GM18507 (cell line): ENCODE measurements around the gene VWDE.
"Not testable (repeated sequence)": the region's sequence is repeated elsewhere in the genome, so short reads cannot be mapped to it uniquely, and the experiment has no call there.

ENCODE experiments used
- DNase-seq: peaks from one replicate; pipeline ENCODE4 v3.0.0; 2011; ENCODE audit warnings: low read depth; ENCODE audit not compliant: insufficient read length; ENCODE audit errors: extremely low spot score
- FAIRE-seq: peaks from 2 replicates; lab custom pipeline; 2011; peaks lifted over from hg19 to GRCh38; lab: Jason Lieb, UNC

The VWDE gene

GRCh38 chr7:12403287-12404181 lies at the start of gene VWDE:
VWDE (minus strand) TSS chr7:12403865; CDS start chr7:12403716, 149 bp downstream.
- FAIRE-seq = no peak
- no peak for DNase-seq

GRCh38 chr7:12453136-12453535 lies 49.5 kb upstream of the VWDE start:
- not testable (repeated sequence) for FAIRE-seq, DNase-seq

GRCh38 chr7:12450615-12451014 lies 47.0 kb upstream of the VWDE start:
- DNase-seq (no peak), FAIRE-seq (no peak)

DNA sequence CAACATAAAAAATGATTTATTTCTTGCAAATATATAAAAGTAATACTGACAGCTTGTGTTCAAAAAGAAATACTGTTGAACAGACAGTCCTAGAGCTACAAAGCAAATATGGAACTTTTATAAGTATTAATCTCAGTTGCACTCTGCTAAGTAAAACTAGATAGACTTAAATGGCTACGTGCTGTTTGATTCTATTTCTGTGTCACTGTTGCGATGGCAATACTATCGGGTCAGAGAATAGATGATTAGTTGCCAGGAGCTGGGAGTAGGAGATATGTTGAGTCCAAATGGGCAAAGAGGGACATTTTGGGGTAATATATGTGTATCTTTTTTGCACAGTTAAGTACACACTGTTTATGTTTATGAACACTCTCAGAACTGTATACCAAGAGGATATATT lies 41.1 kb upstream of the VWDE start:
- DNase-seq (no peak), FAIRE-seq (no peak)

DNA sequence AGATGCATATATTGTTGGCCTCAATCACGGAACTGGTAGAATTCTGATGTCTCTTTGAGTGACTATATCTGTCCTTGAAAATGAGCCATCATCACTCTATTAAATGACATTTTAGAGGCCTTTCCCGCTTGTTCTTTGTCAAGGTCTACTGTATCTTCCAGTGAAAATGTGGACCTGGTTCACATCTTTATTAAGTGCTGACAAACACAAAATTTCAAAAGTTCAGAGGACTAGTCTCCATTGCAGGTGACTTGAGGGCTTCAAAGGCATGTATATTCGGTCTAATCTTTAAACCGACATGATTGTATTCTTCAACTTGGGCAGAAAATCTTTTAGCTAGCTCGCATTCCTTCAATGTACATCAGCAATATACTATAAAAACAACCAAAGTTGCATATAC lies 36.6 kb upstream of the VWDE start:
- DNase-seq (no peak), FAIRE-seq (no peak)

DNA sequence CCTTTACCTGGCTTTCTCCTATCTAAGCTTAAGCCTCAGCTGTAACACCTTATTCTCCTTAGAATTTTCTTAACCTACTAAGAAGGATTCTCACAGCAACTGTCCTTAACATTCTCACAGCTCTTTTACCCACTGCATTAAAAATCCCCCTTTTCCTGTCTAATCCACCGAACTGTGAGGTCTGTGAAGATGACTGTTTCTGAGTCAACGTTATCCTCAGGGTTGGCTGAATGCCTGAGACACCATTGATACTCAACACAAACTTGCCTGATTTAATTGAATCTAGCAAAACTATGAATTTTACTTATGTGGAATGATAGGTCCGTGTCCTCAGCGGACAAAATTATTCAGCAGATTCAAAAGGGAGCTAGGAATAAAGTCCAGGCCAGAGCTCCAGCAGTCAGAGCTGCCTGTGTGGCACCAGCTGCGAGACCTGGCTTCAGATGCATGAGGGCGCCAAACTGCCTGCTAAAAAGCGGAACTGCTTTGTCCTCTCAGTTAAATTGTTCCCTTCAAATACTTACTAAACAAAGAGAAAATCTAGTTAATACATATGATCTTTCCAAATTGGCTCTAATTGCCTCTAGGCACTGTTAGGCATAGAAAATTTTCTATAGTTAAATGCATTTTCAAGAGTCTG lies 33.4 kb upstream of the VWDE start:
- FAIRE-seq (no peak), DNase-seq (no peak)

GRCh38 chr7:12436126-12436525 lies 32.5 kb upstream of the VWDE start:
- no peak for FAIRE-seq
- DNase-seq = no peak

DNA sequence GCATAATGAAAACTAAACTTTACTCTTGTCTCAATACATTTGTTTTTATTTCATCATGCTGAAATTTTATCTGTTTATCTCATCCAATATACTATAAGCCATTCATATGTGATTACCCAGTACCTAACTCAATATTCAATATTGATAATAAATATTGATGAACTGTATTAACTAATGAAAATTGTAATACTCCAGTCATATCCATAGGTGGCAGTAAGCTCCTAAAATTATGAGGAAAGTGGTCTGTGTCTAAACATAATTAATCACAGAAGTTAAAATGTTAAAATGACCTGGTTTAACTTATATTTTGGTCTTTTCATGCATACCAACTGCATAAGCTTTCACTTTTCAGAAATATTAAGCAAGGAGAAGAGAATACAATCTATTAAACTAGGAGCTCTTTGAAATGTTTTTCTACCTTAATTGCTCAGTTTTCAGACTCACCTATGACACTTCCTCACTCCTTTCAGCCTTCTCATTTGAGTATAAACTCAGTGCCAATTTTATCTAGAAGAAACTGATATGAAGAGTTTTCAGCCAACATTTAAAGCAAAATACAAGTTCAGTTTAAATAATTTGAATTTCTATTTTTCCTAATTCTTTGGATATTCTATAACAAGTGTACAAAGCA lies 30.5 kb upstream of the VWDE start:
- DNase-seq = no peak
- FAIRE-seq = no peak

GRCh38 chr7:12431886-12432556 lies 28.4 kb upstream of the VWDE start:
- FAIRE-seq = no peak

DNA sequence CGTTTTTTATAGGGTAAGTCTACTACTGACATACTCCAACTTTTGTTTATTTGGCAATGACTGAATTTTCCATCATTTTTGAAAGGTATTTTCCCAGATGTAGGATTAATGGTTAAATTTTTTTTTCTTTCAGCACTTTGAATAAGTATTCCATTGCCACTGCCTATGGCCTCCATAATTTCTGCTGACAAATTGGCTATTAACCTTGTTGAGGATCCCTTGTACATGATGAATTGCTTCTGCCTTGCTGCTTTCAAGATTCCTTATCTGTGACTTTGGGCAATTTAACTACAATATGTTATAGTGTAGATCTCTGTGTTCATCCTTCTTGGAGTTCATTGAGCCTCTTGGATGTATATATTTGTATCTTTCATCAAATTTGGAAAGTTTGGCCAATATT lies 21.6 kb upstream of the VWDE start:
- no peak for FAIRE-seq
- DNase-seq = no peak

More at GRCh38 chr7:12431886-12432556, 28.4 kb upstream of the VWDE start:
- DNase-seq = no peak

DNA sequence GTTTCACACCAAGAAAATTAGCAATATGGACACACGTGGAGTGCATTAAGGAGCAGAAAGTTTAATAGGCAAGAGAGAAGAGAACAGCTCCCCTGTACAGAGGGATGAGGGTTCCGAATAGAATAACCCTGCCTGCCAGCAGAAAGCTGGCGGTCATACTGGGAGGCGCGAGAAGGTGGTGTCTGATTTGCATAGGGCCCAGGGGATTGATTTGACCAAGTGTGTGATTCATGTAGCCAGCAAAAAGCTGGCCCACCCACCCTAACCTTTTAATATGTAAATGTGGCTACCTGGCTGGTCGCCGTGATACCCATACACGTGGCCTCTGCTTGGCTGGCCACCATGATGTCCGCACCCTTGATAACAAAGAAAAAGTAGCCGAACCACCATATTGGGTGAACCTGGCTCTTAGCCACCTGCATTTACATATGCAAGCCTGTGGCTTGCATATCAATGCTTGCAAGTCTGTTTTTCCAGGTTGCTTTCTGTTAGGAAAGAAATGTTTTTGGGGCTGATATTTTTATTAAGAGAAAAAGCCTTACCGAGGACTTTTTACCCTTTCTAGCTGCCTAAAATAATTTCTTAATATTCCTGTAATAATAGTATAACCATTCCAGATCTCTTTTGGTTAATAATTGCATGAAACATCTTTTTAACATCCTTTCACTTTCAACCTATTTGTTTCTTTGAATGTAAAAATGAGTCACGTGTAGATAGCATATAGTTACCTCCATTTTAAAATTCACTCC lies 20.5 kb upstream of the VWDE start:
- FAIRE-seq = no peak
- no peak for DNase-seq

- no peak for DNase-seq
- FAIRE-seq = no peak
Observed at GRCh38 chr7:12423355-12423996, 19.8 kb upstream of the VWDE start.

DNA sequence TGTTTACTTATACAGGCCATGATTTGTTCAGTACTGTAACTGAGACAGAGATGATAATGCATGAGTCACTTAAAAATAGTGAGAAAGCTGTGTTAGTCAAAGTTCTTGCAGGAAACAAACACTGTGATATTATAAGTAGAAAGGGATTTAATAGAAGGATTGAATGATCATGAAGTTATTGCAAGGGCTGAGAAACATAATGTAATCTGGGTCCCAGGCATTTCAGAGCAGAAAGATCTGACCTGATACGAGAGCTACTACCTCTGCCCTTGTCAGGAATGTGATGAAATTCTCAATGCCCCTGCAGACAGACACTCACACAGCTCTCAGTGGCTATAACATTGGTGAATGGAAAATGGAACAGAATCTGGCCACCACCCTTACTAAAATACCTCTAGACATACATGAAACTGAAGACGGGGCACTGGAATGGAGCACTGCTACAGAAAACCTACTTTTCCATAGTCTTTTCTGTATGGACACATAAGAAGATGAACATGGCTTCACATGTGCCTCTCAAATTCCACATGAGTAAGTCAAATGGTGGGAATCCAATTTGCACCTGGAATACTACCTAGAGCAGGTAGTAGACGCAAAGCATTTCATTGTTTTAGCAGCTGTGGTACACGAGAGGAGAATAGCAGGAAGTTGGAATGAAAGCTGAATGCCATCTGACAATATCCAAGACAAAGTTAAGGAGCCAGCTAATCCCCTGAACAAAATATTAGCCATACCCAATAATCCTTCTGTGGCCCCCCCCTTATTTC lies 19.1 kb upstream of the VWDE start:
- DNase-seq (no peak), FAIRE-seq (no peak)

GRCh38 chr7:12418452-12418851 lies 14.8 kb upstream of the VWDE start:
- DNase-seq (no peak), FAIRE-seq (no peak)

GRCh38 chr7:12415072-12415471 lies 11.4 kb upstream of the VWDE start:
- FAIRE-seq (no peak), DNase-seq (no peak)

- no peak for FAIRE-seq
- DNase-seq = no peak
Observed at GRCh38 chr7:12412407-12412806, 8.7 kb upstream of the VWDE start.

DNA sequence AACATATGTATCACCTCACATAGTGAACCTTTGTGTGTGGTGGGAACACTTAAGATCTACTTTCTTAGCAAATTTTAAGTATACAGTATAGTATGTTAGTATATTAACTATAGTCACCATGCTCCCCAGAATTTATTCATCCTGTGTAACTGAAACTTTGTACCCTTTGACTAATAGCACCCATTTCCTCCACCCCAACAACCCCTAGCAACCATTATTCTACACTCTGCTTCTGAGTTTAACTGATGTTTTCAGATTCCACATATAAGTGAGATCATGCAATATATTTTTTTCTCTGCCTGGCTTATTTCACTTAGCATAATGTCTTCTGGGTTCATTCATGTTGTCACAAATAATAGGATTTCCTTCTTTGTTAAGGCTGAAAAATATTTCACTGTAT lies 6.9 kb upstream of the VWDE start:
- no peak for FAIRE-seq
- DNase-seq = no peak

GRCh38 chr7:12409097-12409711 lies 5.5 kb upstream of the VWDE start:
- FAIRE-seq = no peak

More at GRCh38 chr7:12409097-12409711, 5.5 kb upstream of the VWDE start:
- no peak for DNase-seq
